Measurements from ENCODE around the gene PTPRM. TPM values are rescaled to one million over a fixed set of nuclear protein-coding genes. Genes with fewer than 3 reads are reported as not detected.

PTPRM gene
- total RNA-seq, 2 donors from 2014 or later: 7.5 to 19.2 TPM

- peaks cover 5 to 6% of the 10 kb centered on the region in 2 donors for H3K4me1 Mint-ChIP-seq (ENCODE audit: low read depth in 2 of 2)
- ATAC-seq (no peak), DNase-seq (ENCODE audit: low spot score) (no peak)
- H3K9me3 Mint-ChIP-seq: peaks cover 8% of the 10 kb centered on the region
- peaks cover 6% of the 10 kb centered on the region for H3K36me3 Mint-ChIP-seq
- no peaks in the 10 kb centered on the region for H3K27me3 Mint-ChIP-seq
- H3K27ac Mint-ChIP-seq: no peak overlapping the region
- H3K4me3 Mint-ChIP-seq: no peak overlapping the region
Measured at GRCh38 chr18:8139127-8139527, 572.0 kb downstream of the PTPRM start.

DNA sequence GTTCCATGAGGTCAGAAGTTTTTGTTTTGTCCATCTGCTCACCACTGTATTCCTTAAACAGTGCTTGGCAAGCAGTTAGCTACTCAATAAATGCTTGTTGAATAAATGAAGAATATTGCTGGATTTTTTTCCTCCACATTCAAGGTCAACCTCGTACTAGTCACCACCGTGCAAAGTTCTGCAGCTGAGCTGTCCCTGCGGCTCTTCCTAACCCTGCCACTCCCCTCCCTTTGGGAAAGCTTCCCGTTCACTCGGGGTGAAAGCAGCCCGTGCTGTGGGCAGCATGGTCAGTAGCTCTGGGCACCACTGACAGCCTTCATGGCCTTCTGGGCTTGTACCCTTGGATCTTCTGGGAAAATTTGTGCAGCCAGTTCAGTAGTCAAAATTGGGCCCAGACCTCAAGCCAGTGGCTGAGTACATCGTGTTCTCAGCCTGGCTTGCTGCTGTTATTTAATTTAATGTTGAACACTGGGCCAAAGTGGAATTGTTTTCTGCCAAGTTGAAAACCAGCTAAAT, 572.8 kb downstream of the PTPRM start:
- Mint-ChIP-seq H3K36me3 (peaks cover 10% of the 10 kb centered on the region), H3K27me3 (no peaks in the 10 kb centered on the region), H3K4me1 (ENCODE audit: low read depth in 2 of 2) (peaks cover 5 to 6% of the 10 kb centered on the region in 2 donors), H3K4me3 (no peak overlapping the region), H3K27ac (no peak overlapping the region), H3K9me3 (peaks cover 5% of the 10 kb centered on the region)
- ATAC-seq (no peak), DNase-seq (ENCODE audit: low spot score) (no peak)

DNA sequence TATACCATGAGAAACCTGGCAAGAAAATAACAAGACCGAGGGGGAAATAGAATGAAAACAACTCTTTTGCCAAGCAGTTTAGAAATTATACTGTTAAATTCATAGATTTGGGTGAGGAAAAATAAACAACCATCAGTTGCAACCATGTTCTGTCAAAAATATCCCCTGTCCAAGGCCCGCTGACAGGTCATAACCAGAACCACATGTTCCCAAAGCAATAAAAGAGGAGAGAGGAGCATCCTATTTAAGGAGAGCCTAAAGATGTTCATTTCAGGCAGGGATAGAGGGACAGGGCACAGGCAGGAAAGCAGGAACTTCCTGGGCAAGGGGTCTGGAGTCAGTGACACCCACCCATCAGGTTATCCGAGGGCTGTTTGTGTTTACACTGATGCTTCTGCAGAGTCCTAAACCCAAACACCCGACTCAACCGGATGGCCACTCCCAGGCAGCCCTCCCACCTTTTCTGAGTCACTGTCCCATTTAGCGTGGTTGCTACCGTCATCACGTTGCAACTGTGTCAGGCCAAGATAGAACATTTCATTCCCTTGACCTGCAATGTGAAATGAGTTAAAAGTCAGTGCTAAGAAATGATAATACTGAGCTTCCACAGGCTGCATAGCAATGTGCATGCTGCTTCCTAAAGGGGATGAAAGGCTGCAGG, 573.9 kb downstream of the PTPRM start:
- DNase-seq (ENCODE audit: low spot score) (no peak), ATAC-seq (peak in 1 of 2 donors; percentile 20)
- Mint-ChIP-seq H3K9me3 (peaks cover 5% of the 10 kb centered on the region), H3K27ac (no peak overlapping the region), H3K36me3 (peaks cover 10% of the 10 kb centered on the region), H3K27me3 (no peaks in the 10 kb centered on the region), H3K4me3 (no peak overlapping the region), H3K4me1 (ENCODE audit: low read depth in 2 of 2) (peaks cover 5 to 6% of the 10 kb centered on the region in 2 donors)

DNA sequence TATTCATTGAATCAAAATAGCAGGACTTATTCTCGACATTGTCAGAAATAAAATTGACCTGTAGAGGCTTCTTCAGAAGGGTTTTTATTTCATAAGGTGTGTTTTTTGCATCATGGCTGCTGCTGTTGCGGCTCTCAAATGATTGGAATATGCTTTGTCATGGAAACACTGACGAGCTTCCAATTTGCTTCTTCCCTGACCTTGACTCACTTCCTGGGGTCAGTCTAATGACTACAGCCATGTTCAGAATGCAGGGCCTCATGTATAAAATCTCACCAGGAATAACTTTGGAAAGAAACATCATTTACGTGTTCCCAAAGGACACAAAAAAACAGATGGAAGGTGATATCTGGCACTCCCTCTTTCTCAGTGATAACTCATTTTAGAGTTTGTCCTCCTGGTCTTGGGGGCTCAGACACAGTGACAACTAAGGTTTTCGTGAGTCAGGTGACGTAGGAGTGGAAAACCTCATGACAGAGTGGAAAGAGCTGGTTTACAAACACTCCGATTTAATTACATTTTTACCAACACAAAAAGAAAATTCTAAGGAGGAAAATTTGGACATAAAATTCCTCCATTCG, 575.1 kb downstream of the PTPRM start:
- Mint-ChIP-seq H3K27me3 (no peaks in the 10 kb centered on the region), H3K36me3 (peaks cover 10% of the 10 kb centered on the region), H3K27ac (no peak overlapping the region), H3K4me1 (ENCODE audit: low read depth in 2 of 2) (peaks cover 3% of the 10 kb centered on the region in 2 donors), H3K4me3 (no peak overlapping the region), H3K9me3 (peaks cover 7% of the 10 kb centered on the region)
- no peak for DNase-seq (ENCODE audit: low spot score)
- ATAC-seq: no peak

DNA sequence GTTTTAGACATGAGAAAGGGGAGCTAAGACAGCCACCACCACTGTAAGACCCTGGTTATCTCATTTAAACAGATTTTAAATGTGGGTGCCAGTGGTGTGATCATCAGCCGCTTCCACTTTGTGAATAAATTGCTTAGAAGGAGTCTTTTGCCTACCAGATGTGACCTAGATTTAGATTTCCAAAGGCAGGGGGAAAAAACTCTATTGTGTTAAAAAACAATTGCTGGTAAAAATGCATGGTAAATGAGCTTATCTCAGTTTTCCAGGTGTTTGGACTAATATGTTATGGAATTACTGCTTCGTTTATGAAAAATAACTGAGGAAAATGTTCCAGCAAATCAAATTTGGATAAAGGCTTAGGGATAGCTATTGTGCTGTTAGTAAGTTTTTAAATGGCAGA, 575.8 kb downstream of the PTPRM start:
- Mint-ChIP-seq H3K27ac (no peak overlapping the region), H3K9me3 (peaks cover 11% of the 10 kb centered on the region), H3K36me3 (peaks cover 10% of the 10 kb centered on the region), H3K4me1 (ENCODE audit: low read depth in 2 of 2) (peaks cover 0 to 3% of the 10 kb centered on the region in 2 donors), H3K4me3 (no peak overlapping the region), H3K27me3 (no peaks in the 10 kb centered on the region)
- DNase-seq (ENCODE audit: low spot score): no peak
- no peak for ATAC-seq

GRCh38 chr18:8151181-8151580, 584.1 kb downstream of the PTPRM start:
- no peaks in the 10 kb centered on the region for H3K27me3 Mint-ChIP-seq
- DNase-seq (ENCODE audit: low spot score) (no peak), ATAC-seq (no peak)
- H3K36me3 Mint-ChIP-seq: peaks cover 5% of the 10 kb centered on the region
- H3K4me3 Mint-ChIP-seq: no peak overlapping the region
- H3K9me3 Mint-ChIP-seq: peaks cover 9% of the 10 kb centered on the region
- H3K4me1 Mint-ChIP-seq (ENCODE audit: low read depth in 2 of 2): peaks cover 0 to 4% of the 10 kb centered on the region in 2 donors
- H3K27ac Mint-ChIP-seq: no peak overlapping the region

- no peak for ATAC-seq
Measured at GRCh38 chr18:8153887-8154583, 586.9 kb downstream of the PTPRM start.

GRCh38 chr18:8162802-8163201, 595.7 kb downstream of the PTPRM start:
- ATAC-seq (no peak), DNase-seq (ENCODE audit: low spot score) (no peak)
- Mint-ChIP-seq H3K4me3 (no peak overlapping the region), H3K9me3 (no peaks in the 10 kb centered on the region), H3K36me3 (no peaks in the 10 kb centered on the region), H3K27me3 (no peaks in the 10 kb centered on the region), H3K4me1 (ENCODE audit: low read depth in 2 of 2) (no peaks in the 10 kb centered on the region), H3K27ac (no peak overlapping the region)

More at GRCh38 chr18:8153887-8154583, 586.9 kb downstream of the PTPRM start:
- Mint-ChIP-seq H3K27me3 (no peaks in the 10 kb centered on the region), H3K27ac (no peak overlapping the region), H3K4me1 (ENCODE audit: low read depth in 2 of 2) (no peaks in the 10 kb centered on the region), H3K4me3 (no peak overlapping the region), H3K9me3 (no peaks in the 10 kb centered on the region), H3K36me3 (no peaks in the 10 kb centered on the region)
- no peak for DNase-seq (ENCODE audit: low spot score)

DNA sequence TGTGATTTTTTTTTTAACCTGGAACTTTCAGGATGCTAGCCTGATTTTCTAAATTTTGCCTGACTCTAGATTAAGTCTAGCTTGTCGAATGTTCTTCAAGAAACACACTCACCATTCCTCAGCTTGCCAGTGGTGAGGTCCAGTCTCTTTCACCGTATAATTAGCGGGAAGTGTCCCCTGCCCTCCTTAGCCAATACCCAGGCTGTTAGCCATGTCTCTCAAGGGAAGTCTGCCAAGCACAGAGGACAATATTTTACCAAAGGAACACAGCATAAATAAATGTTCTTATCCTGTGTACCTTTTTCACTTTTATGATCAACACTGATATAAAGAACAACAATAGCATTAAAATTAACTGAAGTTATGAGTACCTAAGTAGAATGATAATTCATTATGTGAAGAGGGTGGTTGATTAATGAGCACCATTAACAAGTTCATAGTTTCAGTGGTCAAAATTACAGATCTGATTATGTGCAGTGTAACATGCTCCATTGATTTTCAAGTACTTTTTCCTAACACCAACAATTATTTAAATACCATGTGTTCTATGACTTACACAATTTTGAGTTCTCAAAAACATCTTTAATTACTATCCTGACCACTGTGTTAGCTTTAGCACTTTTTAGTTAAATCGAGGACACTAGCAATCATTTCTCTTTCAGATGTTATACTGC, 596.3 kb downstream of the PTPRM start:
- Mint-ChIP-seq H3K9me3 (no peaks in the 10 kb centered on the region), H3K4me3 (no peak overlapping the region), H3K27ac (no peak overlapping the region), H3K27me3 (no peaks in the 10 kb centered on the region), H3K4me1 (ENCODE audit: low read depth in 2 of 2) (no peaks in the 10 kb centered on the region), H3K36me3 (no peaks in the 10 kb centered on the region)
- no peak for DNase-seq (ENCODE audit: low spot score)
- no peak for ATAC-seq

DNA sequence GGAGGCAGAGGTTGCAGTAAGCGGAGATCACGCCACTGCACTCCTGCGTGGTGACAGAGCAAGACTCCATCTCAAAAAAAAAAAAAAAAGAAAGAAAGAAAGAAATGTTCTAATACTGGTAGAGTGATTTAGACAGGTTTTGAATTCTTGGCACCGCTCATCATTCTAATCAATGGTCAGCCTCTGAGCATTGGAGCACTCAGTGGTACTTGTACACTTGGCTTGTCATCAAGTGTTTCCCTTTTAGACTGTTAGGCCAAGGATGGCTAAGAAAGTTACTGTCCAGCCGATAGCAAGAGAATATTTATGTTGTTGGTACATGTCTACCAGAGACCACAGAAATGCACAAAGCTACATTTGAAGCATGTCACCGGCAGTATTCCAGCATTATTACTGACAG, 598.0 kb downstream of the PTPRM start:
- no peaks in the 10 kb centered on the region for H3K27me3 Mint-ChIP-seq
- H3K27ac Mint-ChIP-seq: no peak overlapping the region
- ATAC-seq: no peak
- H3K36me3 Mint-ChIP-seq: no peaks in the 10 kb centered on the region
- H3K4me1 Mint-ChIP-seq (ENCODE audit: low read depth in 2 of 2): no peaks in the 10 kb centered on the region
- no peak for DNase-seq (ENCODE audit: low spot score)
- no peak overlapping the region for H3K4me3 Mint-ChIP-seq
- no peaks in the 10 kb centered on the region for H3K9me3 Mint-ChIP-seq

- ATAC-seq (no peak), DNase-seq (ENCODE audit: low spot score) (no peak)
- no peak overlapping the region for H3K4me3 Mint-ChIP-seq
- no peaks in the 10 kb centered on the region for H3K9me3 Mint-ChIP-seq
- H3K27me3 Mint-ChIP-seq: no peaks in the 10 kb centered on the region
- no peak overlapping the region for H3K27ac Mint-ChIP-seq
- no peaks in the 10 kb centered on the region for H3K36me3 Mint-ChIP-seq
- no peaks in the 10 kb centered on the region for H3K4me1 Mint-ChIP-seq (ENCODE audit: low read depth in 2 of 2)
Measured at GRCh38 chr18:8167026-8167425, 599.9 kb downstream of the PTPRM start.

GRCh38 chr18:8167673-8168072, 600.6 kb downstream of the PTPRM start:
- no peaks in the 10 kb centered on the region for H3K36me3 Mint-ChIP-seq
- no peaks in the 10 kb centered on the region for H3K27me3 Mint-ChIP-seq
- H3K9me3 Mint-ChIP-seq: no peaks in the 10 kb centered on the region
- H3K4me3 Mint-ChIP-seq: no peak overlapping the region
- no peak for ATAC-seq
- no peak for DNase-seq (ENCODE audit: low spot score)
- no peak overlapping the region for H3K27ac Mint-ChIP-seq
- no peaks in the 10 kb centered on the region for H3K4me1 Mint-ChIP-seq (ENCODE audit: low read depth in 2 of 2)

- H3K4me3 Mint-ChIP-seq: no peak overlapping the region
- ATAC-seq (no peak), DNase-seq (ENCODE audit: low spot score) (no peak)
- no peak overlapping the region for H3K27ac Mint-ChIP-seq
- no peaks in the 10 kb centered on the region for H3K4me1 Mint-ChIP-seq (ENCODE audit: low read depth in 2 of 2)
- no peaks in the 10 kb centered on the region for H3K9me3 Mint-ChIP-seq
- no peaks in the 10 kb centered on the region for H3K27me3 Mint-ChIP-seq
- H3K36me3 Mint-ChIP-seq: no peaks in the 10 kb centered on the region
Measured at GRCh38 chr18:8169722-8170121, 602.6 kb downstream of the PTPRM start.

- no peak overlapping the region for H3K27ac Mint-ChIP-seq
- no peak overlapping the region for H3K4me3 Mint-ChIP-seq
- no peak for ATAC-seq
- H3K9me3 Mint-ChIP-seq: peaks cover under 1% of the 10 kb centered on the region
- no peaks in the 10 kb centered on the region for H3K4me1 Mint-ChIP-seq (ENCODE audit: low read depth in 2 of 2)
- H3K27me3 Mint-ChIP-seq: no peaks in the 10 kb centered on the region
- DNase-seq (ENCODE audit: low spot score): no peak
- peaks cover 2% of the 10 kb centered on the region for H3K36me3 Mint-ChIP-seq
Measured at GRCh38 chr18:8174771-8175170, 607.7 kb downstream of the PTPRM start.

Data from natural killer cell treated with Interleukin-12 subunit alpha and Interleukin-12 subunit beta and Interleukin-15 and Interleukin-18, amount 100 ng/mL, for 72 hours (primary cell).